Adrenal gland (tissue), 5 donors: Measurements from ENCODE around the gene NAB2.

Source experiments
- POLR2A ChIP-seq, 2 donors: fragments of 450-650 bp; IDR thresholded peaks; one replicate each; pipeline ENCODE4 v1.6.1; 2017; ENCODE audit warnings: antibody characterized with exemption in 2 of 2, mild to moderate bottlenecking in 2 of 2, moderate library complexity in 1 of 2
- TF ChIP-seq, protein P1 (sequence below), 6 experiments: fragments of 450-650 bp in 4 of 6; fragments of 200-600 bp in 2 of 6; sonication (generic) in 1 of 6; IDR thresholded peaks; 1 replicate in 5 of 6; 2 replicates in 1 of 6; pipeline versions ENCODE4 v1.5.1 to v1.8.0; 2016 to 2021; ENCODE audit warnings: antibody characterized with exemption in 6 of 6, mild to moderate bottlenecking in 2 of 6, moderate library complexity in 1 of 6
- donor health status: DM: no; HTN: no; CAD: no.

DNA sequence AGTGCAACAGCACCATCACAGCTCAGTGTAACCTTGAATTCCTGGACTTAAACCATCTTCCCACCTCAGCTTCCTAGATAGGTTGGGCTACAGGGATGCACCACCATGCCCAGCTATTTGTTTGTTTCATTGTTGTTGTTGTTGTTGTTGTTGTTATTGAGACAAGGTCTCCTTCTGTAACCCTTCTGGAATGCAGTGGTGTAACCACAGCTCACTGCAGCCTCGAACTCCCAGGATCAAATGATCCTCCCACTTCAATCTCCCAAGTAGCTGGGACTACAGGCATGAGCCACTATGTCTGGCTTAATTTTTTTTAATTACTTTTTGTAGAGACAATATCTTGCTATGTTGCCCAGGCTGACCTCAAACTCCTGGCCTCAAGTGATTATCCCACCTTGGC lies 9.1 kb upstream of the NAB2 start:
- no peak for TF ChIP-seq POLR2A (IDR thresholded peaks at IDR 0.05)
- TF ChIP-seq, protein P1, sequence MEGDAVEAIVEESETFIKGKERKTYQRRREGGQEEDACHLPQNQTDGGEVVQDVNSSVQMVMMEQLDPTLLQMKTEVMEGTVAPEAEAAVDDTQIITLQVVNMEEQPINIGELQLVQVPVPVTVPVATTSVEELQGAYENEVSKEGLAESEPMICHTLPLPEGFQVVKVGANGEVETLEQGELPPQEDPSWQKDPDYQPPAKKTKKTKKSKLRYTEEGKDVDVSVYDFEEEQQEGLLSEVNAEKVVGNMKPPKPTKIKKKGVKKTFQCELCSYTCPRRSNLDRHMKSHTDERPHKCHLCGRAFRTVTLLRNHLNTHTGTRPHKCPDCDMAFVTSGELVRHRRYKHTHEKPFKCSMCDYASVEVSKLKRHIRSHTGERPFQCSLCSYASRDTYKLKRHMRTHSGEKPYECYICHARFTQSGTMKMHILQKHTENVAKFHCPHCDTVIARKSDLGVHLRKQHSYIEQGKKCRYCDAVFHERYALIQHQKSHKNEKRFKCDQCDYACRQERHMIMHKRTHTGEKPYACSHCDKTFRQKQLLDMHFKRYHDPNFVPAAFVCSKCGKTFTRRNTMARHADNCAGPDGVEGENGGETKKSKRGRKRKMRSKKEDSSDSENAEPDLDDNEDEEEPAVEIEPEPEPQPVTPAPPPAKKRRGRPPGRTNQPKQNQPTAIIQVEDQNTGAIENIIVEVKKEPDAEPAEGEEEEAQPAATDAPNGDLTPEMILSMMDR (IDR thresholded peaks at IDR 0.05), result no peak
